Measurements from ENCODE around the gene COBL.

Gene COBL

DNA sequence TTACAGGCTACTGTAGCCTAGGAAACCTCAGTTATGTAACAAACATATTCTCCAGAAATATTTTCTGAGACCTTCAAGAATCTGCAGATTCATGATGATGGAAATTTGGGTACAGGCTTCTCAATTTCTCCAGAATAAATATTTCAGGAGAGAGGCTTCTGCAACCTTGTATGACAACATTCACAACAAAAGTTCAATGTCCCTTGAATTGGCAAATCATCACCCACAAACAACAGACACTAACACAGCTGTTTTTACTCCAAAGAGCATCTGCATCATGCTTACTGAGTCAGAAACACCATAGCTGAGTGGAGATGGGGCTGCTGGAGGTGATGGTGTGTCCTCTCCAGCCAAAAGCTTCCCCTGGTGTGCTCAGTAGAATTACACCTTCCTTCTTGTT, 9.3 kb upstream of the COBL start:
- no peaks in the 10 kb centered on the region for H3K27me3 ChIP-seq (ENCODE audit: control insufficient read depth, insufficient read depth, low read length)
- DNase-seq (ENCODE audit: low read depth, low spot score): no peak
- H3K27ac ChIP-seq (ENCODE audit: low read length): no peak overlapping the region
- peaks cover 16% of the 10 kb centered on the region for H3K4me1 ChIP-seq (ENCODE audit: control insufficient read depth, insufficient read depth, low read length)
- no peaks in the 10 kb centered on the region for H3K9me3 ChIP-seq (ENCODE audit: control insufficient read depth, insufficient read depth, low read length)
- H3K36me3 ChIP-seq (ENCODE audit: control insufficient read depth, insufficient read depth, low read length): no peaks in the 10 kb centered on the region
- H3K4me3 ChIP-seq (ENCODE audit: low read length): no peak overlapping the region

DNA sequence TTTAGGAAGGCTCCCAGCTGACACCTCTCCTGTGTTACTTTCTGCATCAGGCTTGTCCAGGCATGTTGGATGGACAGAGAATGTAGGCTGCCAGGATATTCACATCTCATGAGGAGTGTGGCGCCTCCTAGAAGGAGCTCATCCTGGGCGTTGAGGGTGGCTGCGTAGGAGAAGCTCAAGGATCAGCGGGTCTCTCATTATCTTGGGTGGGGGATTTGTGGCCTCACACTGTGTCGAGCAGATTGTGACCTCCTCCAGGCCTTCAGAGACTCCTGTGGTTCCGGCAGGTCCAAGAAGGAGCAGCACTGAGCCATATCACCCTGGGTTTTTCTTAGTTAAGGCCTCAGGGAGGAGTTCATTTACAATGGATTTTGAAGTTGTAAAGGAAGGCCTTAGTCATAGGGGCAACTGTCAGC, 8.7 kb upstream of the COBL start:
- Histone ChIP-seq H3K4me1 (ENCODE audit: control insufficient read depth, insufficient read depth, low read length) (peaks cover 16% of the 10 kb centered on the region), H3K9me3 (ENCODE audit: control insufficient read depth, insufficient read depth, low read length) (no peaks in the 10 kb centered on the region), H3K36me3 (ENCODE audit: control insufficient read depth, insufficient read depth, low read length) (no peaks in the 10 kb centered on the region), H3K4me3 (ENCODE audit: low read length) (no peak overlapping the region), H3K27ac (ENCODE audit: low read length) (no peak overlapping the region), H3K27me3 (ENCODE audit: control insufficient read depth, insufficient read depth, low read length) (no peaks in the 10 kb centered on the region)
- no CpG with 5 or more reads among the region's 6 CpGs for WGBS (ENCODE audit: insufficient coverage, insufficient read length)
- DNase-seq (ENCODE audit: low read depth, low spot score): no peak

DNA sequence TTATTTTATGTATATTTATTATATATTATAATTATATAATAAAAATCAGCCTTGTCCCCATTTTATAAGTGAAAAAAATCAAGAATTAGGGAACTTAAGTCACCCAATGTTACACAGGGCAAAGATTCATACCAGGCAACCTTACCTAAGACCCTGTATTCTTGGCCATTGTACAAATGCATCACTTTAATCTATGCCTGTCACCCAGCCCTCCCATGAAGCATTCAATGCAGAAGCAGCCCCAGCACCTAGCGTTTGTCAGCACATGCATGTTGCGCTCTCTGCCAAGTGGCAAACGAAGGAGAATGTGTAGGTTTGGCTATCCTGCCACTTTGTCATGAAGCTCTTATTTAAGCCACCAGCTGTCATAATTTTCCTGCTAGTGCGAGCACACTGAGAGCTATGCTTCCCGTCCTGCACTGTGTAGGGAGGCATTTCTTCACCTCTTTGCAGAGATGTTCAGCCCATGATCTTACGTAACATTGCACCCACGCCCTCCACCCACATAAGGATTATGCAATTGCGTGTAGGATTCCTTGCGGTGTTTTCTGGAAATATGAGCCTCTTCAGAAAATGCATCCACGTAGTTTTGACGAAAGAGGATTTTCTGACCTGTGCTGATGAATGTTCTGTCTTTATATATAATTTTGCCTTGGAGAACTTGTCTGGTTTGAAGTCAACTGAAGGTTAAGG, 7.7 kb upstream of the COBL start:
- no peak for DNase-seq (ENCODE audit: low read depth, low spot score)
- Histone ChIP-seq H3K4me1 (ENCODE audit: control insufficient read depth, insufficient read depth, low read length) (peaks cover 16% of the 10 kb centered on the region), H3K27me3 (ENCODE audit: control insufficient read depth, insufficient read depth, low read length) (no peaks in the 10 kb centered on the region), H3K4me3 (ENCODE audit: low read length) (no peak overlapping the region), H3K27ac (ENCODE audit: low read length) (no peak overlapping the region), H3K9me3 (ENCODE audit: control insufficient read depth, insufficient read depth, low read length) (no peaks in the 10 kb centered on the region), H3K36me3 (ENCODE audit: control insufficient read depth, insufficient read depth, low read length) (no peaks in the 10 kb centered on the region)
- WGBS (ENCODE audit: insufficient coverage, insufficient read length): no CpG with 5 or more reads among the region's 11 CpGs

DNA sequence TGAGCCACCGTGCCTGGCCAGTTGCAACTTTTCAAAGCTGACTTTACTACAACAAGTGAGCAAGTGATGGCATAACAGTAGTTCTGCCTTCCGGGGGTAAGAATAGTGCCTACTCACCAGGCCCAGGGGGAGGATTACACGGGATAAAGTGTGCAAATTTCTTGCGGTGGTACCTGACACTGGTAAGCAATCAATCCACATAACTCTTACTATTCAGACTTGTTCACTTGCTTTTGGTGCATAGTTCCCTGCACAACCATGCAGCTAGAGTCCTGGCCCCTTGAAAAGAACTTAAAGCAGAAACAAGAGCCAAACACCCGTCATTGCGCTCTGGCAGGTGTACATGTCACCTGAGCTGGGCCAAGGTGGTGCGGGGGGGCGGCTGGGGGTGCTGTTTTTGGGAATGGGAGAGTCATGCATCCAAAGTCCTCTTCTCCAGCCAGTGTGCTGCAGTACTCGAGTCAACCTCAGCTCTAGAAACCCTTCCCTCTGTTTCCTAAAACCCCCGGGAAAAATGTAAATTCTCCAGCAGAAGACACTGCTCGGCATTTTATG, 5.4 kb upstream of the COBL start:
- Histone ChIP-seq H3K4me1 (ENCODE audit: control insufficient read depth, insufficient read depth, low read length) (peaks cover 11% of the 10 kb centered on the region), H3K4me3 (ENCODE audit: low read length) (no peak overlapping the region), H3K27ac (ENCODE audit: low read length) (no peak overlapping the region), H3K36me3 (ENCODE audit: control insufficient read depth, insufficient read depth, low read length) (no peaks in the 10 kb centered on the region), H3K27me3 (ENCODE audit: control insufficient read depth, insufficient read depth, low read length) (no peaks in the 10 kb centered on the region), H3K9me3 (ENCODE audit: control insufficient read depth, insufficient read depth, low read length) (no peaks in the 10 kb centered on the region)
- no CpG with 5 or more reads among the region's 11 CpGs for WGBS (ENCODE audit: insufficient coverage, insufficient read length)
- DNase-seq (ENCODE audit: low read depth, low spot score): no peak

DNA sequence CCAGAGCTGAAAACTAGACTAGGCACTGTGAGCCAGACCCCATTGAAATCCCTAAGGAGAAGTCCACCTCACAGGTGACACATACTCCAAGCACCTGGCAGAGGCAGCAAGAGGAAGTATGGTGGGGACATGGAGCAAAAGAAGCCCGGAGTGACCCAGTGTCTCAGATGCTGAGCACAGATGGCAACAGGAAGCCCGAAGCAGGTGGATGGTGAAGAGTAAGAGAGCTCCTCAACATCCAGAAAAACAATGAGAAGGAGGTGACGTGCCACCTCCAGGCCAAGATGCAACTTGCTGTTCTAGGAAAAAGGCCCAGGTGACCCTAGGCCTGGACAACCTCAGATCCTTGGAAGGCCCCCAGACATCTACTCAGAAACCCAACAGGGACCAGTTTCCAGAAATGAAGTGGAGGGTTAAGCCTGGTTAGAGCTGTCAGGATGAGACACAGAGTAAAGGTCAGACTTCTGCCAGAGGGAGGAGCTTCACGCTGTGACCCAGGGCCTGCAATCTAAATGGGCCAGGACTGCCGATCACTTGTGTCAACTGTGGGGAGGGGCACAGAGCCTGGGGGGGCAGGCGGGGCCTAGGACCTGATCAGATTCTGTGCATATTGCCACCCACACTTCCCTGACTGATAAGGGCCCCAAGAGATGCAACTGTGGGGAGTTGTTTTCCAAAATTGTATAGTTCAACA, 2.4 kb upstream of the COBL start:
- no CpG with 5 or more reads among the region's 6 CpGs for WGBS (ENCODE audit: insufficient coverage, insufficient read length)
- H3K27me3 ChIP-seq (ENCODE audit: control insufficient read depth, insufficient read depth, low read length): no peaks in the 10 kb centered on the region
- no peak overlapping the region for H3K27ac ChIP-seq (ENCODE audit: low read length)

DNA sequence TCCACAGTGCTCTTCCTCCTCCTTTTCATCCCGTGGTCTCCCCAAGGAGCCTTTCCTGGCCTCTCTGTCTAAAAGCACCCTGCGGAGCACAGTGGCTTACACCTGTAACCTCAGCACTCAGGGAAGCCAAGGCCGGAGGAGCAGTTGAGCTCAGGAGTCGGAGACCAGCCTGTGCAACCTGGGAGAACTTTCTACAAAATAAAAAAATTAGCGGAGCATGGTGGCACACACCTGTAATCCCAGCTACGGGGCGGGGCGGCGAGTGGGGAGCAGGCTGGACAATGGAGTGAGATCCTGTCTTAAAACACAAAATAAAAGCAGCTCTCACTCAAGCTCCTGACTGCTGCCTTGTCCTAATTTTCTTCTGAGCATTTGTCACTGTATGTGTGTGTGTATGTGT, 1.4 kb upstream of the COBL start:
- Histone ChIP-seq H3K36me3 (ENCODE audit: control insufficient read depth, insufficient read depth, low read length) (no peaks in the 10 kb centered on the region), H3K27ac (ENCODE audit: low read length) (no peak overlapping the region), H3K4me1 (ENCODE audit: control insufficient read depth, insufficient read depth, low read length) (peaks cover 3% of the 10 kb centered on the region), H3K4me3 (ENCODE audit: low read length) (peak overlapping the region; percentile 11; the same call in 1 of the 2 replicates), H3K9me3 (ENCODE audit: control insufficient read depth, insufficient read depth, low read length) (no peaks in the 10 kb centered on the region), H3K27me3 (ENCODE audit: control insufficient read depth, insufficient read depth, low read length) (no peaks in the 10 kb centered on the region)
- no CpG with 5 or more reads among the region's 9 CpGs for WGBS (ENCODE audit: insufficient coverage, insufficient read length)
- no peak for DNase-seq (ENCODE audit: low read depth, low spot score)

More for the DNA sequence above, 2.4 kb upstream of the COBL start:
- H3K4me3 ChIP-seq (ENCODE audit: low read length): no peak overlapping the region
- H3K9me3 ChIP-seq (ENCODE audit: control insufficient read depth, insufficient read depth, low read length): no peaks in the 10 kb centered on the region
- no peak for DNase-seq (ENCODE audit: low read depth, low spot score)
- no peaks in the 10 kb centered on the region for H3K36me3 ChIP-seq (ENCODE audit: control insufficient read depth, insufficient read depth, low read length)
- peaks cover 3% of the 10 kb centered on the region for H3K4me1 ChIP-seq (ENCODE audit: control insufficient read depth, insufficient read depth, low read length)

DNA sequence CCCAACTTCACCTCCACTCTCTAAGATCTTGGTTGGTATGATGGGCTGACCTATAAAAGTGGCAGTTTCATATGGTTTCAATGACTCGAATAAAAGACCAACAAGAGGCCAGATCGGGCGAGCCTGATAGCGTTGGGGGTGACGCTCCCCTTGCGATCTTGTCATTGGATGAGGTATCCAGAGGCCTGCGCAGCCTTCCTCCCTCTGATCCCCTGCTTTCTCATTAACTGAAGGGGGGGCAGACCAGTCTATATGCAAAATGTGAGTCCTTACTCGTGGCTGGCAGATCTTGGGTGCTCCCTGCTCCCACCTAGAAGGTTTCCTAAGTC, 937 bp upstream of the COBL start:
- H3K9me3 ChIP-seq (ENCODE audit: control insufficient read depth, insufficient read depth, low read length): no peaks in the 10 kb centered on the region
- peaks cover 3% of the 10 kb centered on the region for H3K4me1 ChIP-seq (ENCODE audit: control insufficient read depth, insufficient read depth, low read length)
- no peak for DNase-seq (ENCODE audit: low read depth, low spot score)
- H3K27me3 ChIP-seq (ENCODE audit: control insufficient read depth, insufficient read depth, low read length): no peaks in the 10 kb centered on the region
- H3K27ac ChIP-seq (ENCODE audit: low read length): no peak overlapping the region
- no peaks in the 10 kb centered on the region for H3K36me3 ChIP-seq (ENCODE audit: control insufficient read depth, insufficient read depth, low read length)
- H3K4me3 ChIP-seq (ENCODE audit: low read length): peak overlapping the region; percentile 95; the same call in 1 of the 2 replicates
- WGBS (ENCODE audit: insufficient coverage, insufficient read length): no CpG with 5 or more reads among the region's 8 CpGs

DNA sequence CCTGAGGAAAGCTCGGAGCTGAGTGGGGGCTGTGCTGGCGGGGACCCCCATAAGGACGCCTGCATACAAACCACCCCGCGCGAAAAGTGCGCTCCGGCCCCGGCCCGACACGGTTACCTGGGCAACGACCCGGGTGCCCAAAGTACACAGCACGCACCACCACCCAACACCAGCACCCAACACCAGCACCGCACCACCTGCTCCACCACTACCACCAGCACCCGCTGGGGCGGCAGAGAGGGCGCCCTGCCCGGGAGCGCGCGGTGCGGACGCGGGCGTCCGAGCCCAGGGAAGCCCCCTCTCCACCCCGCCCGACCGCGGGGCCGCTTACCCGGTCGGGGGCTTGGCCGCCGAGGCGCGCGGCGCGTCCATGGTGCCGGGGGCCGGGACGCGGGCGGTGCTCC, 345 bp downstream of the COBL start:
- no peaks in the 10 kb centered on the region for H3K27me3 ChIP-seq (ENCODE audit: control insufficient read depth, insufficient read depth, low read length)
- peaks cover 2% of the 10 kb centered on the region; the same call in 1 of the 2 replicates for H3K4me1 ChIP-seq (ENCODE audit: control insufficient read depth, insufficient read depth, low read length)
- no peaks in the 10 kb centered on the region for H3K36me3 ChIP-seq (ENCODE audit: control insufficient read depth, insufficient read depth, low read length)
- H3K27ac ChIP-seq (ENCODE audit: low read length): no peak overlapping the region
- DNase-seq (ENCODE audit: low read depth, low spot score): no peak
- peak overlapping the region; percentile 95 for H3K4me3 ChIP-seq (ENCODE audit: low read length)
- no CpG with 5 or more reads among the region's 46 CpGs for WGBS (ENCODE audit: insufficient coverage, insufficient read length)
- H3K9me3 ChIP-seq (ENCODE audit: control insufficient read depth, insufficient read depth, low read length): no peaks in the 10 kb centered on the region

DNA sequence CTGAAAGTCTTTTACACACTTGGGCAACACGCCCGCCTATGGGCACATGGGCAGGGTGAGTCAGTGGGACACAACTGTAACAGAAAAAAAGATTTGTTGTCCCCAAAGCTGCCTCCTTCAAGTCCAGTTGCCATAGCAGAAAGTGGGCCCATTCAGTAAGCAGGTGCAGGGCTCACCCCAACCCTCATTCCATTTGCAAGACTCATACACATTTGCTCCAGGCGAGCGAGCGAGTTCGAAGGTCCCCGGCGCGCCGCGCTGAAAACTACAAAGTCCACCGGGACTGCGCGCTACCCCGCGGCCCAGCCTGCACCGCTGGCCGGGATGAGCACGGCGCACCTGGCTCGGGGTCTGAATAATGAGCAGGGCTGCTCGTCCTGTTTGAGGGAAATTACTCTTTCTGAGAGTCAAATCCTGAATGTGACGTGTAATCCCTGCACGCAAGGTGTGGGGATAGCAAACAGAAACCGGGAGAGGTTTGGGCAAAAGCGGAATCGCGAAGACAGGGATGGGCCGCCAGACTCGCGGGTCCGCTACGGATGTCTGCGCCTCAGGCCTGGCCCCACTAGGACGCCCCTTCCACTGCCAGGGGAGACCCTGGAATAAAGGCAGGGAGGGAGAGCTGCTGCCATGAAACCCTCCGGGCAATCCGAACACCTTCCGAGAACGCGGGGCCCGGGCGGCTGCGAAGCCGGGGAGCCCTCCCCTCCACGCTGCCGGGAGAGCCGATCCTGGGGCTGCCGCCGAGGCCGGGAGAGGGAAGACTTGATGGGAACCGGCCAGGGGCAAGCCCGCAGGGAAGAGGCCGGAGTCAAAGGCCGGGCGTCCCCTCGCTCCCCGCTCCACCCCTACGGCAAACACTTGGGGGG, 982 bp downstream of the COBL start:
- H3K27me3 ChIP-seq (ENCODE audit: control insufficient read depth, insufficient read depth, low read length): no peaks in the 10 kb centered on the region
- H3K9me3 ChIP-seq (ENCODE audit: control insufficient read depth, insufficient read depth, low read length): no peaks in the 10 kb centered on the region
- H3K36me3 ChIP-seq (ENCODE audit: control insufficient read depth, insufficient read depth, low read length): no peaks in the 10 kb centered on the region
- WGBS (ENCODE audit: insufficient coverage, insufficient read length): no CpG with 5 or more reads among the region's 58 CpGs
- peaks cover 4% of the 10 kb centered on the region; the same call in 1 of the 2 replicates for H3K4me1 ChIP-seq (ENCODE audit: control insufficient read depth, insufficient read depth, low read length)
- H3K4me3 ChIP-seq (ENCODE audit: low read length): peak overlapping the region; percentile 95
- DNase-seq (ENCODE audit: low read depth, low spot score): no peak
- no peak overlapping the region for H3K27ac ChIP-seq (ENCODE audit: low read length)

DNA sequence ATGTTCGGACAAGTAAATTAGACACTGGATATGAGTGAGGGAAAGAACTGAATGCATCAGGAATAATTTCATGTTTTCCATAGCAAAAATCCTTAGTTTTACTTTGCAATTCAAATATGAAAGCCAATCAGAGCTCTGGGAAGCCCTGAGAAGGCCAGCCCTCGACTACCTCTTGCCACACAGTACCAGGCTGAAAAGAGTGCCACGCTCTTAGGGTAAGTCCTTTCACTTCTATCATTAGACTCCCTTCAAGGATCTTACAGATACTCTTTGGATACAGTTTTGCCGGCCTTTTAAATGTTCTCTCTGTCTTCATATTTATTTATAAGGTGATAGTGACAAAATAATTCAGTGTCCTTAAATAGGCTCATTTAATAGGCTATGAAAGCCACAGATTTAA, 1.9 kb downstream of the COBL start:
- Histone ChIP-seq H3K4me3 (ENCODE audit: low read length) (no peak overlapping the region), H3K27me3 (ENCODE audit: control insufficient read depth, insufficient read depth, low read length) (no peaks in the 10 kb centered on the region), H3K36me3 (ENCODE audit: control insufficient read depth, insufficient read depth, low read length) (no peaks in the 10 kb centered on the region), H3K4me1 (ENCODE audit: control insufficient read depth, insufficient read depth, low read length) (peaks cover 6% of the 10 kb centered on the region; the same call in 1 of the 2 replicates), H3K27ac (ENCODE audit: low read length) (no peak overlapping the region), H3K9me3 (ENCODE audit: control insufficient read depth, insufficient read depth, low read length) (no peaks in the 10 kb centered on the region)
- DNase-seq (ENCODE audit: low read depth, low spot score): no peak
- no CpG with 5 or more reads among the region's 4 CpGs for WGBS (ENCODE audit: insufficient coverage, insufficient read length)
